Stimulated activated CD8-positive, alpha-beta memory T cell treated with anti-CD3 and anti-CD28 coated beads, Interleukin-12 subunit alpha, Interleukin-12 subunit beta, amount 100 ng/mL, for 24 hours (primary cell): ENCODE measurements around the gene SOCS6.
"Not testable (repeated sequence)": the region's sequence is repeated elsewhere in the genome, so short reads cannot be mapped to it uniquely, and the experiment has no call there.

Source experiments
- DNase-seq: peaks from one replicate; pipeline ENCODE4 v3.0.0-alpha.2; 2020; ENCODE audit errors: extremely low read depth

Gene SOCS6

DNA sequence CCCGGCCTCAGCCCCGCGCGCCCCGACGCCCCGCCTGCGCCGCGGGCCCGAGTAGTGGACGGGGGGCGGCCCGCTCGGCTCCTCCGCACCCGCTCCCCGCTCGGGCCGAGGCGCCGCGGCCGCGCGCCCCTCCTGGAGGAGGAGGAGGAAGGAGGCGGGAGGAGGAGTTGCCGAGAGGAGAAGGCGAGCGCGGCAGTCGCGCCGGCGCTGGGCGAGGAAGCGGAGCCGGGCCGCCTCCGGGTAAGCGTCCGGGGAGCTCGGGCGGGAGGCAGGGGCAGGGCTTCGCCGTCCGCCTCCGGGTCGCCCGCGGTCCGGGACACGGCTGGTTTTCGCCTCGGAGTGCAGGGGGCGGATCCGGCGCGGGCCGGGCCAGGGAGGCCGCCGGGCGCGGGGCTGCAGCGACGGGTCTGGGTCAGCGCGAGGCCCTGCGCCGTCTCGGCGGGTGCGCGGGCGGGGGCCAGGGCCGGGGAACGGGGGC is at the start of gene SOCS6:
Gene SOCS6, plus strand, starts transcription at position 195 of the 478 bp plus-strand sequence. CDS start 35,624 bp downstream, outside the sequence.
- no peak for DNase-seq

- no peak for DNase-seq
Measured at GRCh38 chr18:70243131-70243929, 45.5 kb upstream of the SOCS6 start.

DNA sequence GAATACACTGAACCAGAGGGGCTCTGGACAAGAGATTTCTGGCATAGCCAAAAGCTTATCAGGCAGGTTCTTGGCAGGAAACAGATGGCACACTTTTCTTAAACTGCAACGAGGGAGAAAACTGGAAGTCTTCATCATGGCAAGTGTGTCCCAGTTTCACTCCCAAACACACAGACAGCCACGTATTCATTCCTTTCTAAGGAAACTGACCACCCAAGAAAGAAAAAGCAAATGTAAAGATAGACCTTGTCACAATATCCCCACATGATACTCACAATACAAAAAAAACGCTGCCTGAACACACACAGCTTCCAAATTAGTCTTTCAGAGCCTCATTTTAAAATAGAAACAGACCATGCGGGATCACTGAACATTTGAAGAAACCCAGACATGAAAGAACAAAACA is 42.8 kb upstream of the SOCS6 start:
- DNase-seq: no peak

DNA sequence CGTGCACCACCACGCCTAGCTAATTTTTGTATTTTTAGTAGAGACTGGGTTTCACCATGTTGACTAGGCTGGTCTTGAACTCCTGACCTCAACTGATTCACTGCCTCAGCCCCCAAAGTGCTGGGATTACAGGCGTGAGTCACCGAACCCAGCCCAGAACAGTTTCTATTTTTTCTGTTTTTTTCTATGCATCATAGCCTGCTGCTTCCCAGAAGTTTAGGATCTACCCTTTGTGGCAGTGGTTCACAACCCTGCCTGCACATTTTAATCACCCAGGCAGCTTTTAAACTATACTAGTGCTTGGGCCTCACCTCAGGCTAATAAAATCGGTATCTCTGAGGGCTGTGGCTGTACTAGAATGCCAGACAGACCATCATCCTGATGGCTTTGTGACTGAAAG is 39.7 kb upstream of the SOCS6 start:
- DNase-seq: no peak

DNA sequence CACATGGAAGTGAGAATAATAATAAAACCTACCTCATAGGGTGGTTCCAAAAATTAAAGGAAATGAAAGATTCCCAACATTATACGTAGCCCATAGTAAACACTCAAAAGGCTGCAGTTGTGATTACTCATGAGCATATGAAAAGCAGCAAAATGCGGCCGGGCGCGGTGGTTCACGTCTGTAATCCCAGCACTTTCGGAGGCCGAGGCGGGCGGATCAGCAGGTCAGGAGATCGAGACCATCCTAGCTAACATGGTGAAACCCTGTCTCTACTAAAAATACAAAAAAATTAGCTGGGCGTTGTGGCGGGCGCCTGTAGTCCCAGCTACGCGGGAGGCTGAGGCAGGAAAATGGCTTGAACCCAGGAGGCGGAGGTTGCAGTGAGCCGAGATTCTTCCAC is 39.0 kb upstream of the SOCS6 start:
- DNase-seq: not testable (repeated sequence)

DNA sequence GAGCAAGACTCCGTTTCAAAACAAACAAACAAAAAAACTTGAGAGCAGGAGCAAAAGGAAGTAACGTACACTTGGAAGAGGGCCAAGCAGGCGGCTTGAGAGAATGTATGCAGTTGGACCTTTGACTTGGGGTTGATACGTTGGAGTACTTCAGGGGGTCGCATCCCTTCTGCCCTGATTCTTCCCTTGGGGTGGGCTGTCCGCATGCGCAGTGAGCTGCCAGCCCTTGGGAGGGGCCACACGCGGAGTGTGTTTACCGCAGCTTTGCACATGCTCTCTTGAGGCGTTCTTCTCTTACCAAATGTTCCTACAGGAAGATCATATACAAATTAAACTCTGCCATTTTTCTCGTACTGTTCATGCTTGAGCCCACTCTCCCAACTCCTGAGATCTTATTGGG is 38.1 kb upstream of the SOCS6 start:
- no peak for DNase-seq

- DNase-seq: no peak
Measured at GRCh38 chr18:70256184-70256583, 32.7 kb upstream of the SOCS6 start.

DNA sequence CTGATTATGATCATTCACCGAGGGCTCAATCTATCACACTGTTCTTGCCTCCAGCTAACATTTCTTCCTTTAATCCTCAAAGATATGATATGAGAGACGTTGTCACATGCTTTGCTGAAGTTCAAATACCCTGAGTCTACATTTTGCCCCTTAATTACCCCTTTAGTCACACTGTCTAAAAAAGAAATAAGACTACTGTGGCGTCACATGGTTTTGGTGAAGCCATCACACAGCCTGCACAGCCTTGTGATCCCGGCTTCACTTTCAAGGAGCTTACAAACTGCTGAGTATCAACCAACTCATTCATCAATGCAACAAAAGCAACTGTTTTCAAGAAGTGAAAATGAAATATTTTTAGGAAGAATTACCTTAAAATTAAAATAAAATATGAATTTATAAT is 31.9 kb upstream of the SOCS6 start:
- DNase-seq: no peak

GRCh38 chr18:70258243-70258642 is 30.6 kb upstream of the SOCS6 start:
- DNase-seq: no peak

DNA sequence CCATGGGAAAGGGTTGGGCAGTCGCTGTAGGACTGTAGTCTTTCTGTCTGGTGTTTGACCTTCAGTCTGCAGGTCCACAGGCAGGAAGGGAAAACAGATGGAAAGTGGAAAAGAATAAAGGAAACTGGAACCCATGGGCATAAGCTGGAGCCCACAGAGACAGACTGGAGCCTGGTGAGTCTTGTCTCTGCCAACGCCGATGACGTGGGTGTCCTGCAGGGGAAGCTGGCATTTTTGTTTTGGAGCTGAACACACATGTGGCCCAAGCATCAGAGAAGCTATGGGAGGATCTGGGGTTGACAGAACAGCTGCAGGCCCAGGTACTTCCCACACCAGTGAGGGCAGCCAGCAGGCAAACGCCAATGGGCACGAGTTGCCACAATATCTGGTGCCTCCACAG is 28.2 kb upstream of the SOCS6 start:
- DNase-seq: no peak

DNA sequence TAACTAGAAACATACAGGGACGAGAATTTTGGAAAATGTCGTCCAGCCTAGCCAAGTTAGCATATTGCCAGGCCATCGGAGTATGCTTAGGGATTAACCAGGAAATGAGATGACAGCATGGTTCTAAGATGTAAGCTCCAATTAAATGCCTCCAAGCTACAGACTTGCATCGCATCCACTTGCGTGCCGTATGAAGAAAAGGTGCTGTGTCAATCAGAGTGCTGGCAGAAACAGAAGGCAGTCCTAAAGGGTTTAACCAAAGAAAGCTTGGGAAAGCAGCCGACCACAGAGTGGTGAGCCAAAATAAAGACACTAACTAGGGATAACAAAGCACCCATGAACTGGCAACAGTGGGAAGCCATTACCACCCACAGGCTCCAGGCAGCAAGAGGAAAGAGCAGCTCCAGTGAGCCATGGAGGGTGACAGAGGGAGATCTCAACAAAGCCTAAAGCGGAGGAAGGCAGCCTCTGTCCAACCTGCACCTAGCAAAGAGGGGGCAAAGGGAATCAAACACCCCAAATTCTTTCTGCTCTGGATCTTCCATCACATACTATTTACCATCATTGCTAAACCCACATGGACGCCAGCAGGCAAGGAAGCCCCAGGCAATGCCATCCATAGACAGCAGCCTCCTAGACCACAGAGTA is 27.6 kb upstream of the SOCS6 start:
- no peak for DNase-seq

GRCh38 chr18:70263336-70263735 is 25.5 kb upstream of the SOCS6 start:
- DNase-seq: no peak

GRCh38 chr18:70271742-70272141 is 17.1 kb upstream of the SOCS6 start:
- DNase-seq: no peak

GRCh38 chr18:70273021-70273420 is 15.8 kb upstream of the SOCS6 start:
- no peak for DNase-seq

DNA sequence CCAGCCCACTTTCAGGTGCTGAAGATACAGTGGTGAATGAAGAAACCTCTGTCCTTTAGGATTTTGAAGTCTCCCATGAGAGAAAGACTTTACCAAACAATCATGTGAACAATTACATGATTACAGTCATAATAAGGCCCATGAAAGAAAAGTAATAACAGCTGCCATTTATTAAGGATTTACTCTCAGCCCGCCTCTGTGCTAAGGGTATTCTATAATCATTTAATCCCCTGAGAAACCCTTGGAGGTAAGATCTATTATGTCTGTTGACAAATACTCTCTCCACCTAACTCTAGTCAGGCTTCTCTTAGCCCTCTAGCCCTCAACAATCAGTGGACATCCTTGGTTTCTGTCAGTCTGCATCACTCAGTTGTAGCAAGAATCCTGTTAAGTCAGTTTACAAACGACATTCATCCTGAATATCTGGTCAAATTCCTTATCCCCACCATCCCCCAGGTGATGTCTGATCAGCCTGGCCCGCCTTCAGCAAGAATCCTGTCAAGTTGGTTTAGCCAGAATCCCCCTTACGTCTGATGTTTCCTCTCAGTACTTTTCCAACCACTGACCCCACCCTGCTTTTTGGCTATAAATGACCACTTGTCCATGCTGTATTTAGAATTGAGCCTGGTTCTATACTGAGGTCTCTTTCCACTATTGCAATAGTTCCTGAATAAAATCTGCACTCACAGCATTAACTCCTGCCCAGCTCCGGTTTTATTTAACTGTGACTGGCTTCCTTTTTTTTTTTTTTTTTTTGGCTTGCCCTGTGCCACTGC is 12.2 kb upstream of the SOCS6 start:
- no peak for DNase-seq

DNA sequence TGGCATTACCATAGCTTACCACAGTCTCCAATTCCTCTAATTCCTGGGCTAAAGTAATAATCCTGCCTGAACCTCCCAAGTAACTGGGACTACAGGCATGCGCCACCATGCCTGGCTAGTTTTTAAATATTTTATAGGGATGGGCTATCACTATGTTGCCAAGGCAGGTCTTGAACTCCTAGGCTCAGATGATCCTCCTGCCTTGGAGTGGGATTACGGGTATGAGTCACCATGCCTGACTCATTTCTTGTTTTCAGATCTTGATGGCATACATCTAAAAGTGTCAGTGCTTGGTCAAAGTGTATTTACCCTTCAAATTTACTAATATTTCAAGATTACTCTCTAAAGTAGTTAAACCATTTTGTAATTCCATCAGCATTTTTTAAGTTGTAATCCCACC is 9.4 kb upstream of the SOCS6 start:
- DNase-seq: no peak

DNA sequence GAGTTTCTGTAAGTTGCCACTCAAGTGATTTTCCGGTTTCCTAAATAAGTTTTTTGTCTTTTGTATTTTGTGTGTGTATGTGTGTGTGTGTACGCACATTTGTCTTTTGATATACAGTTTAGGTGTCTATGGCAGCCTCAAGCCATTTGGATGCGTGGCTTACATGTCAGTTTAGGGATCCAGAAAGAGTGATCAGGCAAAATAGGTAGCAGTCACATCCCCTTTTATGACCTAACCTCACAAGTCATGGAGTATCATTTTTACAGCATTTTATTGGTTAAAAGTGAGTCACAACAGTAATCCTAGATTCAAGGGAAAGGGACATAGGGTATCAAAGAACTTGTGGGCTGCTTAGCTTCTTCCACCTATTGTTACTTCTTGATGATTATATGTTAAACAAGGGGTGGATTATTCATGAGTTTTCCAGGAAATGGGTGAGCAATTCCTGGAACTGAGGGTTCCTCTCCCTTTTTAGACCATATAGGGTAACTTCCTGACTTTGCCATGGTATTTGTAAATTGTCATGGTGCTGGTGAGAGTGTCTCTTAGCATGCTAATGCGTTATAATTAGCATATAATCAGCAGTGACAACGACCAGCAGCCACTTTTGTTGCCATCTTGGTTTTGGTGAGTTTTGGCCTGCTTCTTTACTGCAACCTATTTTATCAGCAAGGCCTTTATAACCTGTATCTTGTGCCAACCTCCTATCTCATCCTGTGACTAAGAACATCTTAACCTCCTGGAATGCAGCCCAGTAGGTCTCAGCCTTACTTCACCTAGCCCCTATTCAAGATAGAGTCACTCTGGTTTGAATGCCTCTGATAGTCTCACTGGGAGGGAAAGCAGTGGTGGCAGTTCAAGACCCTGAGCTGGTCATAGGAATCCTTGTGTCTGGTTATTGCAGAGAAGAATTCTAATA is 8.6 kb upstream of the SOCS6 start:
- no peak for DNase-seq

DNA sequence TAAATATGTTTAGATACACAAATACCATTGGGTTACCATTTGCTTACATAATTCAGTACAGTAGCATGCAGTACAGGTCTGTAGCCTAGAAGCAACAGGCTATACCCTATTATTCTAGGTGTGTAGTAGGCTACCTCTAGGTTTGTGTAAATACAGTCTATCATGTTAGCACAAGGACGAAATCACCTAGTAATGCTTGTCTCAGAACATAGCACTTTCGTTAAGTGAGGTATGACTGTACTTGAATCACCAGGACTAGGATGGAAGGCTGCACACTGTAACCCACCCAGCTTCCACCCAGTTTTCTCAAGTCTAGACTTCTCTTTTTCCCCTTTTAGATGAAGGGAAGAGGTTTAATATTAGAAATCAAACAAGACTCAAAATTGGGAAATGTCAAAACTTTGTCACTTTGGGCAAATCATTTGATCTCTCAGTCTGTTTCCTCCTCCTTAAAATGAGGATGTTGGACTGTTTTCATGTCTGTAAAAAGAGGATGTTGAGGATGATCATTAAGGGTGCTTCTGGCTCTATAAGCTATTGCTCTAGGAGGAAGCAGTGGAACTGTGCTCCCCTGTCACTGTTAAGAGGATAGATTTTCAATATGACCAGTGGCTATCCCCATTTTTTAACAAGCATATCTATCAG is 3.7 kb upstream of the SOCS6 start:
- DNase-seq: no peak

- no peak for DNase-seq
Measured at GRCh38 chr18:70287731-70288130, 1.1 kb upstream of the SOCS6 start.

GRCh38 chr18:70288171-70288850 is 534 bp upstream of the SOCS6 start:
- DNase-seq: no peak
